Kidney (tissue), 14 donors: ENCODE results near the gene ADSS1. TPM values are rescaled to one million over a fixed set of nuclear protein-coding genes. Genes with fewer than 3 reads are reported as not detected.

Experiments used
- DNase-seq, 5 donors: peaks; one replicate each; pipeline ENCODE4 v3.0.0-alpha.2; 2013 to 2020
- FAIRE-seq: peaks from 2 replicates; lab custom pipeline; 2012; peaks lifted over from hg19 to GRCh38; lab: Jason Lieb, UNC
- H3K27ac ChIP-seq, 2 donors: one replicate each; pipeline ENCODE4 v1.7.0; 2013; ENCODE audit warnings: low read depth in 2 of 2, low read length in 2 of 2, inconsistent platforms in 1 of 2
- H3K27me3 ChIP-seq: one replicate; pipeline ENCODE4 v1.7.1; 2013; ENCODE audit warnings: low read length, inconsistent platforms; ENCODE audit not compliant: control insufficient read depth, insufficient read depth
- H3K36me3 ChIP-seq, 3 donors: one replicate each; pipeline versions ENCODE4 v1.7.0 to v1.7.1; 2013; ENCODE audit warnings: low read length in 3 of 3, control low read depth in 1 of 3, inconsistent platforms in 1 of 3; ENCODE audit not compliant: insufficient read depth in 3 of 3, control insufficient read depth in 2 of 3
- H3K4me1 ChIP-seq, 3 donors: one replicate each; pipeline versions ENCODE4 v1.7.0 to v1.7.1; 2013; ENCODE audit warnings: low read length in 3 of 3, inconsistent platforms in 1 of 3, low read depth in 1 of 3; ENCODE audit not compliant: control insufficient read depth in 2 of 3, insufficient read depth in 2 of 3
- H3K4me3 ChIP-seq, 3 donors: one replicate each; pipeline versions ENCODE4 v1.7.0 to v1.8.1; 2013; ENCODE audit warnings: low read length in 3 of 3, control low read depth in 1 of 3, inconsistent platforms in 1 of 3
- H3K9ac ChIP-seq, 3 donors: one replicate each; pipeline versions ENCODE4 v1.7.0 to v1.7.1; 2013; ENCODE audit warnings: low read length in 3 of 3, control low read depth in 1 of 3, inconsistent platforms in 1 of 3
- H3K9me3 ChIP-seq, 3 donors: one replicate each; pipeline versions ENCODE4 v1.7.0 to v1.7.1; 2013; ENCODE audit warnings: low read length in 3 of 3, control low read depth in 1 of 3, inconsistent platforms in 1 of 3; ENCODE audit not compliant: control insufficient read depth in 2 of 3, insufficient read depth in 1 of 3
- CTCF ChIP-seq: IDR thresholded peaks from 3 replicates; pipeline ENCODE4 v1.5.1; 2012; ENCODE audit warnings: mild to moderate bottlenecking, moderate library complexity, borderline replicate concordance; ENCODE audit not compliant: insufficient read depth; ENCODE audit errors: extremely low read depth
- intact Hi-C: fragments of 100-400 bp; cut with DNase I; formaldehyde crosslinking; loops from one replicate; pipeline ENCODE4 v1.11.1; 2022
- polyA plus RNA-seq: library from polyadenylated mRNA; stranded (reverse); fragments of 350-450 nt; fragmentation: Illumina TruSeq; extraction: RNeasy Lipid Tissue Mini Kit (QIAGEN cat#74804); gene quantifications from one replicate; pipeline ENCODE4 v1.2.3, GENCODE V29; 2014; ENCODE audit warnings: low read depth, low replicate concordance; ENCODE audit not compliant: insufficient read depth
- total RNA-seq: library from RNA; stranded (reverse); fragmentation: NEBNext Ultra II Directional; extraction: Animal tissue kit (Norgen Biotek cat#: 25700); gene quantifications from one replicate; pipeline ENCODE4 v1.2.1, GENCODE V29; 2021
- donor health status: control.
- donor health status: control.
- donor health status: control.
- donor health status: control.
- donor health status: control.
- donor health status: DM: yes; HTN: yes; CAD: no.
- donor health status: Normal renal cell carcinoma (clear cell type).

Gene ADSS1
- total and polyA plus RNA-seq, 2 donors from 2014 or later, result 7.5 to 16.5 TPM

- Histone ChIP-seq H3K9me3 (peaks cover 0 to 2% (median 0%) of the 10 kb centered on the region in 3 donors), H3K9ac (no peak overlapping the region), H3K4me1 (peaks cover 0 to 7% (median 0%) of the 10 kb centered on the region in 3 donors), H3K27me3 (no peaks in the 10 kb centered on the region), H3K36me3 (no peaks in the 10 kb centered on the region), H3K27ac (no peak overlapping the region), H3K4me3 (no peak overlapping the region)
- TF ChIP-seq CTCF, result no peak
- FAIRE-seq (no peak), DNase-seq (no peak)
- intact Hi-C loops, result loop anchor here (5.0 kb wide), 1 partner anchor 51 kb away; no protein-coding TSS in a partner anchor
Observed at GRCh38 chr14:104771374-104771773, 47.3 kb downstream of the ADSS1 start.

DNA sequence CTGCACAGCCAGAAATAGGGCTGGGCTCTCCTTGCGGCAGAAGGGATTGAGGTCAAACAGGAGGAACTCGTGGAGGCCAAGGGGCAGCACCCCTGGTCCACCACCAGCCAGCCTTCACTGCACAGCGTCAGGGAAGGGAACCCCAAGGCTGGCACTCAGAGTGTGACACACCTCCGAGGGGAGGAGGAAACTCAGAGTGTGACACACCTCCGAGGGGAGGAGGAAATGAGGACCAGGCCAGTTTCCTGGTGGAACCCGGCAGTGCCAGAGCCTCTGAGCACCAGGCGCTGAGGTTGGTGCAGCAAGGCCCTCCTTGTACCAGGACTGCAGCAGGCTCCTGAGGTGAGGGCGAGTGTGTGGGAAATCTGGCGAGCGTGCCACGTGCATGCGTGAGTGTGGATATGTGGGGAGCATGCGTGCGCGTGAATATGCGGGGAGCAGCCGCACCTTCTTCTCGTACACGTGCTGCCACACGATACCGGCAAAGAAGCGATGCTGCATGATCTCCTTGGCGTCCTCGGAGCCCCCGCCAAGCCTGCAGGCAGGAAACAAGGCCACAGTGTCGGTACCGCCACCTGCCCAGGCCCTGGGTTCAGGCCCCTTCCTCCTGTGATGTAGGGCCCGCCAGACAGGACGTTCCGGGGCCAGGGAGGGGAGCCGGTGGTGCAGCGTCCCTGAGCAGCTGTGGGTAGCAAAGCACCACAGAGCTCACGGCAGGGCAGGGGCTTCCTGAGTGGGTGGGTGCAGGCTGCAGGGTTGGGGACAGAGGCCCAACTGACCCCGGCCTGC lies 48.1 kb downstream of the ADSS1 start:
- H3K9ac ChIP-seq, result no peak overlapping the region
- FAIRE-seq, result no peak
- no peaks in the 10 kb centered on the region for H3K27me3 ChIP-seq
- intact Hi-C loops, result loop anchor here (5.0 kb wide), 1 partner anchor 50 kb away; no protein-coding TSS in a partner anchor
- no peaks in the 10 kb centered on the region for H3K9me3 ChIP-seq
- peaks cover 0 to 7% (median 0%) of the 10 kb centered on the region in 3 donors for H3K4me1 ChIP-seq
- H3K4me3 ChIP-seq, result no peak overlapping the region
- no peak for DNase-seq
- no peaks in the 10 kb centered on the region for H3K36me3 ChIP-seq
- no peak for TF ChIP-seq CTCF
- no peak overlapping the region for H3K27ac ChIP-seq

DNA sequence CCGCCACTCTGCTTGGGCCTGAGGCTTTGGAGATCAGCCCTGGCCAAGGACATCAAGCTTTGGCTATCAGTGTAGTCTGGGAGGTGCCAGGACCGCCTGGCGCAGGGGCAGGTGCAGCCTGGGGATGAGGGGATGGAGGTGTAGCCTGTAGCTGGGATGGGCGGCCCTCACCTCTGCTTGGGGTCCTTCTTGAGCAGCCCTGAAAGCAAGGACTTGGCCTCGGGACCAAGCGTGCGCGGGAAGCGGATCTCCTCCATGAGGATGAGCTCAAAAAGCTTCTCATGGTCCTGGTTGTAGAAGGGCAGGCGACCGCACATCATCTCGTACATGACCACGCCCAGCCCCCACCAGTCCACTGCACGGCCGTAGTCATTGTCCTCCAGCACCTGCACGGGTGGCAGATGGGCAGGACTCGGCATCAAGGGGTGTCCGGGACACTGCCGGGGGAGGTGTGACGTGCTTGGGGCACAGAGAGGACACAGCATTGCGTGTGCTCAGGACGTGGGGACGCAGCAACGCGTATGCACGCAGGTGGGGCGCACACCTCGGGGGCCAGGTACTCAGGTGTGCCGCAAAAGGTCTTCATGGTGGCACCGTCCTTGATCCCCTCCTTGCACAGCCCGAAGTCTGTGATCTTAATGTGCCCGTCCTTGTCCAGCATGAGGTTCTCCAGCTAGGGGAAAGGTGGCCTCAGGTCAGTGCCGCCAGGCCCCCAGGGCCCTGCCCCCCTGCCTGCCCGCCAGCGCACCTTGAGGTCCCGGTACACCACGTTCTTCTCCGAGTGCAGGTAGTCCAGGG lies 48.9 kb downstream of the ADSS1 start:
- intact Hi-C loops, result loop anchor here (5.0 kb wide), 1 partner anchor 49 kb away; no protein-coding TSS in a partner anchor
- H3K27me3 ChIP-seq, result no peaks in the 10 kb centered on the region
- no peaks in the 10 kb centered on the region for H3K9me3 ChIP-seq
- no peaks in the 10 kb centered on the region for H3K36me3 ChIP-seq
- H3K9ac ChIP-seq, result no peak overlapping the region
- peaks cover 0 to 7% (median 0%) of the 10 kb centered on the region in 3 donors for H3K4me1 ChIP-seq
- no peak overlapping the region for H3K27ac ChIP-seq
- FAIRE-seq (no peak), DNase-seq (no peak)
- no peak overlapping the region for H3K4me3 ChIP-seq
- no peak for TF ChIP-seq CTCF
